ENCODE data around the gene NAP1L5. TPM values are rescaled to one million over a fixed set of nuclear protein-coding genes. Genes with fewer than 3 reads are reported as not detected.

The NAP1L5 gene
- total RNA-seq, 2 donors from 2014 or later = 6.0 to 6.2 TPM

- TF ChIP-seq, protein P1, sequence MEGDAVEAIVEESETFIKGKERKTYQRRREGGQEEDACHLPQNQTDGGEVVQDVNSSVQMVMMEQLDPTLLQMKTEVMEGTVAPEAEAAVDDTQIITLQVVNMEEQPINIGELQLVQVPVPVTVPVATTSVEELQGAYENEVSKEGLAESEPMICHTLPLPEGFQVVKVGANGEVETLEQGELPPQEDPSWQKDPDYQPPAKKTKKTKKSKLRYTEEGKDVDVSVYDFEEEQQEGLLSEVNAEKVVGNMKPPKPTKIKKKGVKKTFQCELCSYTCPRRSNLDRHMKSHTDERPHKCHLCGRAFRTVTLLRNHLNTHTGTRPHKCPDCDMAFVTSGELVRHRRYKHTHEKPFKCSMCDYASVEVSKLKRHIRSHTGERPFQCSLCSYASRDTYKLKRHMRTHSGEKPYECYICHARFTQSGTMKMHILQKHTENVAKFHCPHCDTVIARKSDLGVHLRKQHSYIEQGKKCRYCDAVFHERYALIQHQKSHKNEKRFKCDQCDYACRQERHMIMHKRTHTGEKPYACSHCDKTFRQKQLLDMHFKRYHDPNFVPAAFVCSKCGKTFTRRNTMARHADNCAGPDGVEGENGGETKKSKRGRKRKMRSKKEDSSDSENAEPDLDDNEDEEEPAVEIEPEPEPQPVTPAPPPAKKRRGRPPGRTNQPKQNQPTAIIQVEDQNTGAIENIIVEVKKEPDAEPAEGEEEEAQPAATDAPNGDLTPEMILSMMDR (IDR thresholded peaks at IDR 0.05) = no peak
- Histone ChIP-seq H3K36me3 (no peaks in the 10 kb centered on the region), H3K27me3 (replicated peaks; ENCODE audit: insufficient read depth) (no peaks in the 10 kb centered on the region), H3K9me3 (no peaks in the 10 kb centered on the region), H3K27ac (peak overlapping the region; percentile 60 to 65), H3K4me3 (no peak overlapping the region), H3K4me1 (ENCODE audit: control insufficient read depth in 1 of 2, low read depth in 2 of 2) (peaks cover 30 to 60% of the 10 kb centered on the region in 2 donors)
- ATAC-seq (ENCODE audit: insufficient number of reproducible peaks, low FRiP score, low read depth) = no peak
- no peak for DNase-seq (ENCODE audit: low spot score)
Observed at GRCh38 chr4:88736264-88736663, 38.6 kb upstream of the NAP1L5 start.

GRCh38 chr4:88735564-88735963 is 37.9 kb upstream of the NAP1L5 start:
- Histone ChIP-seq H3K36me3 (peaks cover 5% of the 10 kb centered on the region), H3K9me3 (no peaks in the 10 kb centered on the region), H3K27me3 (replicated peaks; ENCODE audit: insufficient read depth) (no peaks in the 10 kb centered on the region), H3K4me3 (no peak overlapping the region), H3K27ac (peak overlapping the region in 1 of 2 donors; percentile 65), H3K4me1 (ENCODE audit: control insufficient read depth in 1 of 2, low read depth in 2 of 2) (peaks cover 30 to 60% of the 10 kb centered on the region in 2 donors)
- ATAC-seq (ENCODE audit: insufficient number of reproducible peaks, low FRiP score, low read depth) (no peak), DNase-seq (ENCODE audit: low spot score) (no peak)
- TF ChIP-seq, protein P1 (IDR thresholded peaks at IDR 0.05) = no peak

DNA sequence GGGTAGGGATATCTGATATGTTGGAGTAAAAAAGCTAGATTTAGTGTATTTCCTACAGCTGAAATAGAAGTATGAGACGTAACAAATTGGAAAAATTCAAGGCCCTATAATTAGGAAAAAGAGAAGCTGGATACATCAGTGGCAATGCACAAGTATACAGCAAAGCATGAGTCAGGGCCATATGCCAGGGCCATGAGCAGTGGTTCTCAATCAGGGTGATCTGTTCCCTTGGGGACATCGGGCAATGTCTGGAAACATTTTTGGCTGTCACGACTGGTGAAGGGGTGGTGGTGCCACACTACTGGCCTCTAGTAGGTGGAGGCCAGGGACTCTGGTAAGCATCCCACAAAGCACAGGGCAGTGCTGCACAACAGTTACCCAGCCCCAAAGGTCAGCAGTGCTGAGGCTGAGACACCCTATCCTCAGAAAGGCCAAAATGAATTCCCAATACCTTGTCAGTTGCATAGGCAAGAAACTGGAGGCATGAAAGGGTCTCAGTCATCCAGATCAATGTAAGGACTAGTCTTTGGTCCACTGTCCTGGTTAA is 36.8 kb upstream of the NAP1L5 start:
- TF ChIP-seq, protein P1 (IDR thresholded peaks at IDR 0.05) = no peak
- H3K27ac ChIP-seq = peak overlapping the region; percentile 19 to 44
- H3K36me3 ChIP-seq = peaks cover 11% of the 10 kb centered on the region
- H3K27me3 ChIP-seq (replicated peaks; ENCODE audit: insufficient read depth) = no peaks in the 10 kb centered on the region
- H3K4me1 ChIP-seq (ENCODE audit: control insufficient read depth in 1 of 2, low read depth in 2 of 2) = peaks cover 25 to 52% of the 10 kb centered on the region in 2 donors
- ATAC-seq (ENCODE audit: insufficient number of reproducible peaks, low FRiP score, low read depth) = no peak
- DNase-seq (ENCODE audit: low spot score) = no peak
- no peaks in the 10 kb centered on the region for H3K9me3 ChIP-seq
- H3K4me3 ChIP-seq = no peak overlapping the region

DNA sequence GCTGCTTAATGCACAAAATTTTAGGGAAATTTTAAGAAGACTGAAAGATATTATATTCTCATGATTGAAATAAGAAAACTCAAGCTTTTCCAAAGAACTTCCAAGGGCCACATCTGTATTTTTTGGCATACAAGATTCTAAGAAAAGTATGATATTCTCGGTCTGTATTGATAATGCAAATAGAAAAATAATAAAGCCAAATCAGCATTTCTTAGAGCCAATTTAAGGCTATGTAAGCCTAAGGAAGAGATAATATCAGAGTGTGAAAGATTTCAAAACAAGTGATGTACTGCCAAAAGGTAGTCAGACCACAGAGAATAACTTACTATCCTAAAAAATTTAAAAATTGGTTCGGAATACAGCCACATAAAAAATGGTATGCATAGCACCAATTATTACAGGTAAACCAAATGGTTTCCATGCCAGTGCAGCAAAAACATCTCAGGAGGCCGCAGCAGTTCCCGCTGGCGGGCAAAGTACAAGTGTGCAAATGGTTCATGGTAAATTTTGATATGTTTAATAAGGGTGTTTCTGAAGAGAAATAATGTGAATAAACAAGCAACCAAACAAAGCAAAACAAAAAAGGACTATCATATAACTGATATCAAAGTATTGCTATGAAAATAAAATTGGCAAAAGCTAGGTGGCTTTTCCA is 35.2 kb upstream of the NAP1L5 start:
- H3K27me3 ChIP-seq (replicated peaks; ENCODE audit: insufficient read depth) = no peaks in the 10 kb centered on the region
- H3K4me3 ChIP-seq = no peak overlapping the region
- no peak for DNase-seq (ENCODE audit: low spot score)
- no peak for ATAC-seq (ENCODE audit: insufficient number of reproducible peaks, low FRiP score, low read depth)
- H3K4me1 ChIP-seq (ENCODE audit: control insufficient read depth in 1 of 2, low read depth in 2 of 2) = peaks cover 23 to 49% of the 10 kb centered on the region in 2 donors
- H3K9me3 ChIP-seq = no peaks in the 10 kb centered on the region
- no peak overlapping the region for H3K27ac ChIP-seq
- H3K36me3 ChIP-seq = peaks cover 15% of the 10 kb centered on the region
- TF ChIP-seq, protein P1 (IDR thresholded peaks at IDR 0.05) = no peak

DNA sequence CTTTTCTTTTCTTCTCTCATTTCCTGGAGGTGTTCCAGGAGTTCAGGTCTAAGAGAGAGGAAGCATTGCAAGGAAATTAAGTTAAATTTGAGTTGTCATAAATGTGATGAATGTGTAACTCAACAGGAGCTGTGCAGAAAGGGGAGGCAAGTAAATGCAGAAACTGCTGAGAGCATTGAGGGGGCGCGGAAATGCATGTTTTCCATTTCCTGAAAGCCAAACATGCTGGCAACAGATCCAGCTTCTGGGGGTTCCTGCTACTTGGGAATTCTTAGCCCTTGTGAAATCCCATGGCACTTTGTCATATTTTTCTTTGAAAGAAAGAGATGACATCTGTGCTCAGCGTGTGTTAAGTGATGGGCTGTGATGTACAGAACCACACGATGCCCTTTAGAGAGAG is 33.8 kb upstream of the NAP1L5 start:
- H3K36me3 ChIP-seq = peaks cover 26% of the 10 kb centered on the region
- H3K9me3 ChIP-seq = no peaks in the 10 kb centered on the region
- H3K27me3 ChIP-seq (replicated peaks; ENCODE audit: insufficient read depth) = no peaks in the 10 kb centered on the region
- no peak overlapping the region for H3K27ac ChIP-seq
- H3K4me3 ChIP-seq = no peak overlapping the region
- no peak for ATAC-seq (ENCODE audit: insufficient number of reproducible peaks, low FRiP score, low read depth)
- DNase-seq (ENCODE audit: low spot score) = no peak
- peaks cover 18 to 41% of the 10 kb centered on the region in 2 donors for H3K4me1 ChIP-seq (ENCODE audit: control insufficient read depth in 1 of 2, low read depth in 2 of 2)
- TF ChIP-seq, protein P1 (IDR thresholded peaks at IDR 0.05) = no peak

All from thoracic aorta (tissue), 2 donors.